ENCODE measurements around the gene TARBP2.

TARBP2 gene

GRCh38 chr12:53483225-53483978 is 17.7 kb upstream of the TARBP2 start:
- H3K4me3 Mint-ChIP-seq: no peak overlapping the region

GRCh38 chr12:53483979-53484377 is 17.1 kb upstream of the TARBP2 start:
- no peaks in the 10 kb centered on the region for H3K27me3 Mint-ChIP-seq
- peaks cover 2% of the 10 kb centered on the region for H3K36me3 Mint-ChIP-seq
- H3K9me3 Mint-ChIP-seq (ENCODE audit: low read depth): no peaks in the 10 kb centered on the region
- no peak overlapping the region for H3K4me3 Mint-ChIP-seq
- peaks cover 4% of the 10 kb centered on the region for H3K4me1 Mint-ChIP-seq (ENCODE audit: low read depth)
- H3K27ac Mint-ChIP-seq: peak overlapping the region; percentile 13

More at GRCh38 chr12:53483225-53483978, 17.7 kb upstream of the TARBP2 start:
- Mint-ChIP-seq H3K27ac (peak overlapping the region; percentile 55), H3K9me3 (ENCODE audit: low read depth) (no peaks in the 10 kb centered on the region), H3K4me1 (ENCODE audit: low read depth) (peaks cover 5% of the 10 kb centered on the region), H3K36me3 (peaks cover 2% of the 10 kb centered on the region), H3K27me3 (no peaks in the 10 kb centered on the region)

- Mint-ChIP-seq H3K4me1 (ENCODE audit: low read depth) (peaks cover 6% of the 10 kb centered on the region), H3K27ac (peak overlapping the region; percentile 55), H3K9me3 (ENCODE audit: low read depth) (no peaks in the 10 kb centered on the region), H3K36me3 (peaks cover 2% of the 10 kb centered on the region), H3K27me3 (no peaks in the 10 kb centered on the region), H3K4me3 (no peak overlapping the region)
These were observed 16.2 kb upstream of the TARBP2 start for GRCh38 chr12:53484686-53485575.

GRCh38 chr12:53485955-53486735 is 14.9 kb upstream of the TARBP2 start:
- Mint-ChIP-seq H3K36me3 (peaks cover 2% of the 10 kb centered on the region), H3K9me3 (ENCODE audit: low read depth) (no peaks in the 10 kb centered on the region), H3K27me3 (no peaks in the 10 kb centered on the region), H3K4me1 (ENCODE audit: low read depth) (peaks cover 6% of the 10 kb centered on the region), H3K27ac (peak overlapping the region; percentile 68), H3K4me3 (no peak overlapping the region)

- no peaks in the 10 kb centered on the region for H3K9me3 Mint-ChIP-seq (ENCODE audit: low read depth)
- no peaks in the 10 kb centered on the region for H3K36me3 Mint-ChIP-seq
- no peak overlapping the region for H3K4me3 Mint-ChIP-seq
- peak overlapping the region; percentile 68 for H3K27ac Mint-ChIP-seq
- peaks cover 7% of the 10 kb centered on the region for H3K4me1 Mint-ChIP-seq (ENCODE audit: low read depth)
- H3K27me3 Mint-ChIP-seq: no peaks in the 10 kb centered on the region
These were observed 14.2 kb upstream of the TARBP2 start for GRCh38 chr12:53486736-53487487.

GRCh38 chr12:53489242-53489864 is 11.7 kb upstream of the TARBP2 start:
- H3K27ac Mint-ChIP-seq: peak overlapping the region; percentile 50
- H3K4me3 Mint-ChIP-seq: no peak overlapping the region
- H3K4me1 Mint-ChIP-seq (ENCODE audit: low read depth): peaks cover 24% of the 10 kb centered on the region
- no peaks in the 10 kb centered on the region for H3K36me3 Mint-ChIP-seq
- H3K27me3 Mint-ChIP-seq: no peaks in the 10 kb centered on the region
- H3K9me3 Mint-ChIP-seq (ENCODE audit: low read depth): no peaks in the 10 kb centered on the region

- Mint-ChIP-seq H3K4me3 (peak overlapping the region; percentile 91), H3K27me3 (no peaks in the 10 kb centered on the region), H3K27ac (peak overlapping the region; percentile 86), H3K36me3 (no peaks in the 10 kb centered on the region), H3K4me1 (ENCODE audit: low read depth) (peaks cover 30% of the 10 kb centered on the region), H3K9me3 (ENCODE audit: low read depth) (no peaks in the 10 kb centered on the region)
These were observed 8.9 kb upstream of the TARBP2 start for GRCh38 chr12:53492188-53492587.

GRCh38 chr12:53492830-53493609 is 8.1 kb upstream of the TARBP2 start:
- peaks cover 32% of the 10 kb centered on the region for H3K4me1 Mint-ChIP-seq (ENCODE audit: low read depth)
- H3K27me3 Mint-ChIP-seq: no peaks in the 10 kb centered on the region
- no peaks in the 10 kb centered on the region for H3K36me3 Mint-ChIP-seq
- peak overlapping the region; percentile 91 for H3K4me3 Mint-ChIP-seq
- H3K27ac Mint-ChIP-seq: peak overlapping the region; percentile 89
- no peaks in the 10 kb centered on the region for H3K9me3 Mint-ChIP-seq (ENCODE audit: low read depth)

GRCh38 chr12:53493610-53494391 is 7.3 kb upstream of the TARBP2 start:
- peaks cover 39% of the 10 kb centered on the region for H3K4me1 Mint-ChIP-seq (ENCODE audit: low read depth)
- H3K27me3 Mint-ChIP-seq: no peaks in the 10 kb centered on the region
- no peaks in the 10 kb centered on the region for H3K36me3 Mint-ChIP-seq
- H3K4me3 Mint-ChIP-seq: peak overlapping the region; percentile 91
- H3K9me3 Mint-ChIP-seq (ENCODE audit: low read depth): no peaks in the 10 kb centered on the region
- H3K27ac Mint-ChIP-seq: peak overlapping the region; percentile 89

GRCh38 chr12:53495903-53496751 is 5.0 kb upstream of the TARBP2 start:
- peaks cover 48% of the 10 kb centered on the region for H3K4me1 Mint-ChIP-seq (ENCODE audit: low read depth)
- H3K36me3 Mint-ChIP-seq: no peaks in the 10 kb centered on the region
- H3K4me3 Mint-ChIP-seq: no peak overlapping the region

GRCh38 chr12:53496752-53497032 is 4.4 kb upstream of the TARBP2 start:
- H3K4me1 Mint-ChIP-seq (ENCODE audit: low read depth): peaks cover 48% of the 10 kb centered on the region
- no peaks in the 10 kb centered on the region for H3K9me3 Mint-ChIP-seq (ENCODE audit: low read depth)
- no peaks in the 10 kb centered on the region for H3K27me3 Mint-ChIP-seq
- no peak overlapping the region for H3K4me3 Mint-ChIP-seq
- H3K36me3 Mint-ChIP-seq: no peaks in the 10 kb centered on the region
- no peak overlapping the region for H3K27ac Mint-ChIP-seq

More at GRCh38 chr12:53495903-53496751, 5.0 kb upstream of the TARBP2 start:
- H3K9me3 Mint-ChIP-seq (ENCODE audit: low read depth): no peaks in the 10 kb centered on the region
- no peak overlapping the region for H3K27ac Mint-ChIP-seq
- H3K27me3 Mint-ChIP-seq: no peaks in the 10 kb centered on the region

- Mint-ChIP-seq H3K4me3 (peak overlapping the region; percentile 20), H3K4me1 (ENCODE audit: low read depth) (peaks cover 47% of the 10 kb centered on the region), H3K9me3 (ENCODE audit: low read depth) (no peaks in the 10 kb centered on the region), H3K36me3 (no peaks in the 10 kb centered on the region), H3K27ac (no peak overlapping the region), H3K27me3 (no peaks in the 10 kb centered on the region)
These were observed 3.6 kb upstream of the TARBP2 start for GRCh38 chr12:53497461-53497860.
